Stimulated activated CD8-positive, alpha-beta memory T cell treated with anti-CD3 and anti-CD28 coated beads, Interleukin-7, amount 100 ng/mL, for 24 hours (primary cell): ENCODE results near the gene DNHD1.

Source experiments
- DNase-seq: peaks from one replicate; pipeline ENCODE4 v3.0.0-alpha.2; 2020; ENCODE audit warnings: low read depth

Gene DNHD1

GRCh38 chr11:6565325-6565724 is 68.2 kb downstream of the DNHD1 start:
- DNase-seq: no peak

GRCh38 chr11:6565988-6566703 is 69.1 kb downstream of the DNHD1 start:
- DNase-seq: no peak

GRCh38 chr11:6566704-6567370 is 69.8 kb downstream of the DNHD1 start:
- no peak for DNase-seq

GRCh38 chr11:6567371-6567745 is 70.3 kb downstream of the DNHD1 start:
- no peak for DNase-seq

- DNase-seq: no peak
Measured at GRCh38 chr11:6568191-6568918, 71.3 kb downstream of the DNHD1 start.

GRCh38 chr11:6569706-6570105 is 72.6 kb downstream of the DNHD1 start:
- no peak for DNase-seq

GRCh38 chr11:6570691-6571427 is 73.8 kb downstream of the DNHD1 start:
- DNase-seq: no peak

GRCh38 chr11:6571434-6572008 is 74.4 kb downstream of the DNHD1 start:
- no peak for DNase-seq

GRCh38 chr11:6572215-6572614 is 75.1 kb downstream of the DNHD1 start:
- no peak for DNase-seq

GRCh38 chr11:6574816-6575715 is 78.0 kb downstream of the DNHD1 start:
- no peak for DNase-seq

GRCh38 chr11:6576471-6577373 is 79.6 kb downstream of the DNHD1 start:
- no peak for DNase-seq

GRCh38 chr11:6578134-6578533 is 81.1 kb downstream of the DNHD1 start:
- DNase-seq: no peak

GRCh38 chr11:6579681-6580080 is 82.6 kb downstream of the DNHD1 start:
- no peak for DNase-seq

- no peak for DNase-seq
Measured at GRCh38 chr11:6583584-6583983, 86.5 kb downstream of the DNHD1 start.

- DNase-seq: no peak
Measured at GRCh38 chr11:6584528-6584927, 87.4 kb downstream of the DNHD1 start.

- DNase-seq: no peak
Measured at GRCh38 chr11:6586434-6587359, 89.6 kb downstream of the DNHD1 start.

GRCh38 chr11:6587360-6587953 is 90.4 kb downstream of the DNHD1 start:
- no peak for DNase-seq

GRCh38 chr11:6588018-6588417 is 90.9 kb downstream of the DNHD1 start:
- DNase-seq: no peak
